Gastrocnemius medialis (tissue), 4 donors: Measurements from ENCODE around the gene CDC14A.

Experiments
- POLR2A ChIP-seq, 2 donors: fragments of 450-650 bp; IDR thresholded peaks; one replicate each; pipeline ENCODE4 v1.6.1; 2017; ENCODE audit warnings: antibody characterized with exemption in 2 of 2, mild to moderate bottlenecking in 2 of 2, moderate library complexity in 2 of 2
- TF ChIP-seq, protein P1 (sequence below), 5 experiments: fragments of 450-650 bp in 3 of 5; fragments of 200-600 bp in 2 of 5; sonication (generic) in 2 of 5; IDR thresholded peaks in 4 of 5; conservative IDR thresholded peaks in 1 of 5; 1 replicate in 4 of 5; 2 replicates in 1 of 5; pipeline ENCODE4 v1.5.1; 2016 to 2019; ENCODE audit warnings: antibody characterized with exemption in 5 of 5, mild to moderate bottlenecking in 3 of 5, moderate library complexity in 3 of 5

DNA sequence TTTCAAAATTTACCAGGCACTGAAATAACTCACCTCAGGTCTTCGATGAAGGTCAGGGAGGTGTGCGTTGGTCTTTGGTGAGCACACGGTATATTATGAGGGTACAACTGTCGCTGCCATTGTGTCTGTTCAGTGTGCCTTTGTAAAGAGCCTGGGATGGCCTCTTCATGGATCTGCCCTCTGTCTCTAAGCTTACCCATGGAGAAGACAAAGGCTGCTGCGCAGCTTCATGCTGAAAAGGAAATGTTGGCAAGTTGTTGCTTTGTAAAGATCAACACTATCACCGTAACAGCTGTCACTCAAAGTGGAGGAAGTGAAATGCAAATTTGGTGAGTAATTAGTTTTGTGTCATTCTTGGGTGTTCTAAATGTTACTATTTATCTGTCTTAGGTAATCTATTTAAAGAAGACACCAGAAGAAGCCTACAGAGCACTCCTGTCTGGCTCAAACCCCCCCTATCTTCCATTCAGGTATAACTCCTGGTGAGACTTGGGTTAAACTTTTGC is 71.6 kb downstream of the CDC14A start:
- TF ChIP-seq POLR2A (IDR thresholded peaks at IDR 0.05) = no peak
- TF ChIP-seq, protein P1, sequence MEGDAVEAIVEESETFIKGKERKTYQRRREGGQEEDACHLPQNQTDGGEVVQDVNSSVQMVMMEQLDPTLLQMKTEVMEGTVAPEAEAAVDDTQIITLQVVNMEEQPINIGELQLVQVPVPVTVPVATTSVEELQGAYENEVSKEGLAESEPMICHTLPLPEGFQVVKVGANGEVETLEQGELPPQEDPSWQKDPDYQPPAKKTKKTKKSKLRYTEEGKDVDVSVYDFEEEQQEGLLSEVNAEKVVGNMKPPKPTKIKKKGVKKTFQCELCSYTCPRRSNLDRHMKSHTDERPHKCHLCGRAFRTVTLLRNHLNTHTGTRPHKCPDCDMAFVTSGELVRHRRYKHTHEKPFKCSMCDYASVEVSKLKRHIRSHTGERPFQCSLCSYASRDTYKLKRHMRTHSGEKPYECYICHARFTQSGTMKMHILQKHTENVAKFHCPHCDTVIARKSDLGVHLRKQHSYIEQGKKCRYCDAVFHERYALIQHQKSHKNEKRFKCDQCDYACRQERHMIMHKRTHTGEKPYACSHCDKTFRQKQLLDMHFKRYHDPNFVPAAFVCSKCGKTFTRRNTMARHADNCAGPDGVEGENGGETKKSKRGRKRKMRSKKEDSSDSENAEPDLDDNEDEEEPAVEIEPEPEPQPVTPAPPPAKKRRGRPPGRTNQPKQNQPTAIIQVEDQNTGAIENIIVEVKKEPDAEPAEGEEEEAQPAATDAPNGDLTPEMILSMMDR (IDR thresholded peaks at IDR 0.05 in 4 of 5, conservative IDR thresholded peaks at IDR 0.05 in 1 of 5) = no peak
